NCI-H524 (cell line): ENCODE measurements around the gene FGR.
"Not testable (repeated sequence)": the region's sequence is repeated elsewhere in the genome, so short reads cannot be mapped to it uniquely, and the experiment has no call there.

Experiments
- DNase-seq, 2 experiments: peaks; one replicate each; lab custom pipeline; 2025; lab: John Stamatoyannopoulos, UW

Gene FGR

GRCh38 chr1:27660300-27660835 is 25.4 kb upstream of the FGR start:
- DNase-seq: no peak

- peak; percentile 61 to 82 for DNase-seq
Measured at GRCh38 chr1:27659497-27660299, 24.7 kb upstream of the FGR start.

DNA sequence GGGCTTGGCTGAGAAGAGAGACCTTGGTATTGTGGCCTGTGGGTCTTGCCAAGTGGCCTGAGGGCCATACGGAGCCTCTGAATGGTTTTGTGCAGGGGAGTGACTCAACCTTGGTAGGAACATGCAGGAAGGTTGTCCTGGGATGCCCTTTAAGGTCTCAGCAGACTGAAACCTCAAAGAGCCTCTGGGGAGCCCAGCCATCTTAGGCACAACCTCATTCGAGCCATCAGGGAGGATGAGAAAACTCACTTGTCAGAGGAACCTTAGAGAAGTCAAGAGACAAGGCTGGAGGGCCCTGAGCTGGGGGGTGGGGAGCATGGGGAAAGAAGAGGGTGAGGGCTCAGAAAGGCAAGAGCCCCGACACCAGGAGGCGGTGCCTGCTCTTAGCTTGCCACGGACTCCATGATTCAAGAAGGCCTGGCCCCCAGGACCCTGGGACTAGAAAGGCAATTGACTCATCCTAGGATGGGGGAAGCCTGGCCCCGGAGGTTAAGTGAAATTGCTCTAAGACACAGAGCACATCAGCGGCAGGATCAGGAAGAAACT is 24.0 kb upstream of the FGR start:
- no peak for DNase-seq

GRCh38 chr1:27656157-27656893 is 21.3 kb upstream of the FGR start:
- no peak for DNase-seq

DNA sequence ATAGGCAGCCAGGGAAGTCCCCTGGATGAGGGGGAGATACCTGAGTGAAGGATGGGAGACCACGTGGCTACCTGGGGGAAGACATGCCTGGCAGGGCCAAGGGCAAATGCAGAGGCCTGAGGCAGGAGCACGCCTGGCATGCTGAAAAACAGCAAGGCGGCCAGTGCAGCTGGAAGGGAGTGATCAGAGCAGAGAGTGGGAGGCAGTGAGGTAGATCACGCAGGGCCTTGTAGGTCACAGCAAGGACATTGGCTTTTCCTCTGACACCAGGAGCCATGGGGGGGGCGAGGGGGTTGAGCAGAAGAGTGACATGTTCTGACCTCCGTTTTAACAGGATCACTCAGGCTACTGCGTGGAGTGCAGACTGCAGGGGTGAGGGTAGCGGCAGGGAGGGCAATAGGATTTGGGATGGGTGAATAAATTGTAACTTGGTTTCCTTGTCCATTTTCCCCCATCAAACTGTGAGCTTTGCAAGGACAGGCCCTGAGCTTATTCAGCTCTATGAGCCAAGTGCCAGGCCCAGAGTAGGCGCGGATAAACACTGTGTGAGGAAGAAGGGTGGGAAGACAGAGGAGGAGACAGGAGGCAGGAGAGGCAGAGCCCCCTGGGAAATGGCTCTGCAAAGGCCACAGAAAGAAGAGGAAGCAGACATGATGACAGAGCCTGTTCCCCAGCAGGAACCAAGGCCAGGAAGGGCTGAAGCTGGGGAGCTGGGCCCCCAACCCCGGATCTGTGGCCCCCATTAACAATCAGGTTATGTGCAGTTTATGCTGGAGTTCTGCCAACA is 20.4 kb upstream of the FGR start:
- no peak for DNase-seq

DNA sequence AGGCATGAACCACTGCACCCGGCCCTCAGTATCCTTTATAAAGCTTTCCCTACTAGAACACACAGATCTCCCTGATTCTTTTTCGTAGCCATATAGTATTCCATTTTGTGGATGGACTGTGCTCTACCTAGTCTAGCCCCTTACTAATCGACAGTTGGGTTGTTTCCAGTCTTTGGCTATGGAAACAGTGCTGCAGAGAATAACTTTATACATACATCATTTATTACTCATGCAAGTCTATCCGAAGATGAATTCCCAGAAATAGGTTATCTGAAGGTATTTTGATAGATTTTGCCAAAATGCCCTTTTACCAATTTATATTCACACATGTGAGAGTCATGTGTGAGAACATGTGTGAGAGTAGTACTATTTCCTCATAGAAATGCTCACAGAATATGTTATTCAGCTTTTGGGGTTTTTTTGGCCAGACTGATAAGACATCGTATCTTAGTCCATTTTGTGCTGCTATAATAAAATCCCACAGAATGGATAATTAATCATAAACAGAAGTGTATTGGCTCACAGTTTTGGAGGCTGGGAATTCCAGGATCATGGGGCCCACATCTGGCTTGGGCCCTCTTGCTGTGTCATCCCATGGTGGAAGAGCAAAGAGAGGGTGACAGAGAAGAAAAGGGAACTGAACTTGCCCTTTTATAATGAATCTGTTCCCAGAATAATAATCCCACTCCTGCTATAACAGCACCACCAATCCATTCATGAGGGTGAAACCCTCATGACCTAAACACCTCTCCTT is 17.3 kb upstream of the FGR start:
- no peak for DNase-seq

- no peak for DNase-seq
Measured at GRCh38 chr1:27650539-27651175, 15.7 kb upstream of the FGR start.

- no peak for DNase-seq
Measured at GRCh38 chr1:27650171-27650538, 15.2 kb upstream of the FGR start.

GRCh38 chr1:27649306-27649635 is 14.3 kb upstream of the FGR start:
- no peak for DNase-seq

DNA sequence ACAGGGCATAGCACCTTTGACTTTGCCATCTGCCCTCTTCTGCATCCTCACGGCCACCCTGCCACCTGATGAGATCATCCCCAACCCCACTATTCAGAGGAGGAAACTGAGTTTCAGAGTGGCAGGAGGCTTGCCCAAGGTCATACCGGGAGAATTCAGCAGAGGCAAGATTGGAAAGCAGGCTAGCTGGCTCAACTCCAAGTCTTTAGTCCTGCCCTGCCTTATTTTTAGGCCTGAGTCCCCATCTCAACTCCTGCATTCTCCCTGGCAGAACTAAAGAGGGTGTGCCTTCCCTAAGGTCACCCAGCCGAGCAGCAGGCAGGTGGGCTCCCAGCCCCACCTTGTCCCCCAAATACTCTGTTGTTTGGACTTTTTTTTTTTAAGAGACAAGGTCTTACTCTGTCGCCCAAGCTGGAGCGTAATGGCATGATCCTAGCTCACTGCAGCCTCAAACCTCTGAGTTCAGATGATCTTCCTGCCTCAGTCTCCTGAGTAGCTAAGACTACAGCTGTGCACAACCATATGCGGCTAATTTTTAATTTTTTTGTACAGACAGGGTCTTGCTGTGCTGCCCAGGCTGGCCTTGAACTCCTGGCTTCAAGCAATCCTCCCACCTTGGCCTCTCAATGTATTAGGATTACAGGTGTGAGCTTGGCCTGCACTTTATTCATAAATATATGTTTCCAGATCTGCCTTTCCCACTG is 13.8 kb upstream of the FGR start:
- DNase-seq: no peak

GRCh38 chr1:27647328-27647727 is 12.3 kb upstream of the FGR start:
- DNase-seq: no peak

DNA sequence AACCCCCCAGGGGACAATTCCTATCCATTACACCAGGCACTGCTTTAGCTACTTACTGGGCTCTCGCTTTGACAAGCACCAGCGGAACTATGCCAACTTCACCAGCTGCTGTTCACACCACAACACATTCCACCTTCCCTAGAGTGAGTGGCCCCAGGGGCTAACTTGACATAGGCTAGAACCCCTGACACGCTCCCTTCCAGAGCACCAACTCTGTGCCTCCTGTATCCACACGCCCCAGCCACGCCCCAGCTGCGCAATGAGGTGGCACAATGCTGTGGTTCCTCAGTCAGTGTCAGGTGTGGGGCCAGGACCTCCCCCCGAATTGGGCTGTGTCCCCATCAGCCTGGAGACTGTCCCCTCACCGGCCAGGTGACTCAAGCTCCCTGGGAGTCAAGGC is 11.7 kb upstream of the FGR start:
- DNase-seq: no peak

- DNase-seq: no peak
Measured at GRCh38 chr1:27645071-27645415, 10.1 kb upstream of the FGR start.

DNA sequence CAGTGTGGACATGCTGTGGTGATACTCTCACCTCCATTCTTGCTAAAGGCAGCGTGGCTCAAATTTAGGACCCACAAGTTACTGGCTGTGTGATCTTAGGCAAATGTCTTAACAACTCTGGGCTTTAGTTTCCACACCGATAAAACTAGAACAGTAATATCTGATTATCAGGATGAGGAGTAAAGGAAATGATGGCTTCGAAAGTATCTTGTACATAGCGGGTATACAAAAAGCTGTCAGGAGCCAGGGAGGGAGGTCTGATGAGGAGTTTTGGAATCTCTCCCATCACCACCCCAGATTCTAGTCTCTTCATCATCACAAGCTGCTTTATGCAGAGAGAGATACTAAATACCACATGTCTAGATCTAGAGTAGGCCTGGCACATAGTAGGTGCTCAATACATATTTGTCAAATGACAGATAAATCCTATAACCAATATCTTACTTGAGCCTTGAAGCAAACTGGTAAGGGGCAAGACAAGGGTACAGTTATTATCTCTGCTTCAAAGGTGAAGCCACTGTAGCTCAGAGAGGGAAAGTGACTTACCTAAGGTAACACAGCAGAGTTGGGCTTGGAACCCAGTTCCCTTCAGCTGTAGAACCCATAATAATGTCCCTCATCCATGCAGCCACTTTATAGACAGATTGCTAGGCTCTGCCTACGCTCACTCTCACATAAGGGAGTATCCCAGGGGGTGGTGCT is 9.5 kb upstream of the FGR start:
- DNase-seq: no peak

GRCh38 chr1:27643600-27644368 is 8.8 kb upstream of the FGR start:
- DNase-seq: peak in 1 of 2 experiments; percentile 63

GRCh38 chr1:27640514-27640913 is 5.5 kb upstream of the FGR start:
- not testable (repeated sequence) for DNase-seq

- DNase-seq: no peak
Measured at GRCh38 chr1:27638805-27639204, 3.8 kb upstream of the FGR start.

DNA sequence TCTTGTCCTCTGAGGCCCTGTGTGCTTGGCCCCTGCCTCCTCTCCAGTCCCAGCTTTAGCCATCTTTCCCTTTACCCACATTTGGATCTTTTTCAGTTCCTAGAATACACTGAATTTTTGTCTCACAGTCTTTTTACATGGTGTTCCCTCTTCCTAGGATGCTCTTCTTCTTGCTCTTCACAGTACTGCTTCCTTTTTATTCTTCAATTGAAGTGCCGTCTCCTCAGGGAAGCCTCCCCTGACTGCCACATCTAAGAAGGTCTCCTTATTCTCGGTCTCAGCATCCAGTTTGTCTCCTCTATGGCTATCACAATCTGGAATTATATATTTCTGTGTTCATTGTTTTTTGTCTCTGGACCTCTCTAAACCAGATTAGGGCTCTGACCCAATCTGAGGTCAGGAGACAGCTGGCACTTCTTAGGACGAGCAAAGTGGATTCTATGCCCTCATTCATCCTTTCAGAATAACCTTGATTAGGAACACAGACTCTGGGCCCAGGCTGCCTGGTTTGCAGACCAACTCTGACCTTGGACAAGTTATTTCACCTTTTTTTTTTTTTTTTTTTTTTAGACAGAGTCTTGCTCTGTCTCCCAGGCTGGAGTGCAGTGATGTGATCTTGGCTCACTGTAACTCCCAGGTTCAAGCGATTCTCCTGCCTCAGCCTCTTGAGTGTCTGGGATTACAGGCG is 3.2 kb upstream of the FGR start:
- DNase-seq: peak in 1 of 2 experiments; percentile 15
